Thoracic aorta (tissue), 2 donors: ENCODE data around the gene PHIP. TPM values are rescaled to one million over a fixed set of nuclear protein-coding genes. Genes with fewer than 3 reads are reported as not detected.

ENCODE experiments used
- ATAC-seq: fragments of 150-250 bp; one replicate; pipeline ENCODE4 v1.8.0; 2017; ENCODE audit warnings: low read depth; ENCODE audit not compliant: insufficient number of reproducible peaks, low FRiP score
- DNase-seq: peaks from one replicate; pipeline ENCODE4 v3.0.0-alpha.2; 2020; ENCODE audit warnings: low spot score
- H3K27ac ChIP-seq, 2 donors: fragments of 200-600 bp; sonication (generic); 1 replicate in 1 of 2; 2 replicates in 1 of 2; pipeline ENCODE4 v1.5.1; 2016; ENCODE audit warnings: mild to moderate bottlenecking in 2 of 2, moderate library complexity in 2 of 2
- H3K27me3 ChIP-seq: fragments of 200-600 bp; sonication (generic); replicated peaks from 2 replicates; pipeline ENCODE4 v1.6.0; 2016; ENCODE audit warnings: mild to moderate bottlenecking; ENCODE audit not compliant: insufficient read depth
- H3K36me3 ChIP-seq: fragments of 200-600 bp; sonication (generic); one replicate; pipeline ENCODE4 v1.5.1; 2016
- H3K4me1 ChIP-seq, 2 donors: fragments of 200-600 bp; sonication (generic); 1 replicate in 1 of 2; 2 replicates in 1 of 2; pipeline versions ENCODE4 v1.5.1 to v1.6.0; 2016; ENCODE audit warnings: low read depth in 2 of 2, mild to moderate bottlenecking in 1 of 2; ENCODE audit not compliant: control insufficient read depth in 1 of 2
- H3K4me3 ChIP-seq: fragments of 200-600 bp; sonication (generic); 2 replicates; pipeline ENCODE4 v1.5.1; 2016; ENCODE audit warnings: mild to moderate bottlenecking
- H3K9me3 ChIP-seq: fragments of 200-600 bp; sonication (generic); 2 replicates; pipeline ENCODE4 v1.5.1; 2016
- total RNA-seq, 2 donors: library from RNA; depleted of rRNA; stranded (reverse); fragments of >200 nt; gene quantifications; one replicate each; pipeline versions ENCODE4 v1.1.0 to v1.2.3, GENCODE V29; 2016
- TF ChIP-seq, protein P1 (sequence below): fragments of 200-600 bp; sonication (generic); IDR thresholded peaks from one replicate; pipeline ENCODE4 v1.5.1; 2019; ENCODE audit warnings: antibody characterized with exemption

PHIP gene
- total RNA-seq, 2 donors from 2014 or later = 25.0 to 35.6 TPM

DNA sequence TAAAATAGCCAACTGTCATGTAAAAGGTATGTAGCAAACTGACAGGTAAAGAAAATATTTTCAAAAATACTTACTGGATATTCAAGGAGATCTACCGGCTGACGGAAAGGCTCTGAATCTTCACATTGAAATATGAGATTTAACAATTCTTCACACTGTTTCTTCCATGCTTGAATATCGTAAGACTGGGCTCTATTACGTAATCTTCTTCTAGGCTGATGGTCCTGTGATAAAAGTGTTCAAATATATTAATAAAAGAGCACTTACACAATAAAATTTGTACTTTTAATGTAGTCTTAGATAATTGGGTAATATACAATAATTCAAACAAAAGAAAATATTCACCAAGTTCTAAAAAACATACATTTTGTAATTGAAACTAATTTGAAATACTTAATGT, 123.3 kb downstream of the PHIP start:
- TF ChIP-seq, protein P1, sequence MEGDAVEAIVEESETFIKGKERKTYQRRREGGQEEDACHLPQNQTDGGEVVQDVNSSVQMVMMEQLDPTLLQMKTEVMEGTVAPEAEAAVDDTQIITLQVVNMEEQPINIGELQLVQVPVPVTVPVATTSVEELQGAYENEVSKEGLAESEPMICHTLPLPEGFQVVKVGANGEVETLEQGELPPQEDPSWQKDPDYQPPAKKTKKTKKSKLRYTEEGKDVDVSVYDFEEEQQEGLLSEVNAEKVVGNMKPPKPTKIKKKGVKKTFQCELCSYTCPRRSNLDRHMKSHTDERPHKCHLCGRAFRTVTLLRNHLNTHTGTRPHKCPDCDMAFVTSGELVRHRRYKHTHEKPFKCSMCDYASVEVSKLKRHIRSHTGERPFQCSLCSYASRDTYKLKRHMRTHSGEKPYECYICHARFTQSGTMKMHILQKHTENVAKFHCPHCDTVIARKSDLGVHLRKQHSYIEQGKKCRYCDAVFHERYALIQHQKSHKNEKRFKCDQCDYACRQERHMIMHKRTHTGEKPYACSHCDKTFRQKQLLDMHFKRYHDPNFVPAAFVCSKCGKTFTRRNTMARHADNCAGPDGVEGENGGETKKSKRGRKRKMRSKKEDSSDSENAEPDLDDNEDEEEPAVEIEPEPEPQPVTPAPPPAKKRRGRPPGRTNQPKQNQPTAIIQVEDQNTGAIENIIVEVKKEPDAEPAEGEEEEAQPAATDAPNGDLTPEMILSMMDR = no peak
- H3K36me3 ChIP-seq = peaks cover 40% of the 10 kb centered on the region

DNA sequence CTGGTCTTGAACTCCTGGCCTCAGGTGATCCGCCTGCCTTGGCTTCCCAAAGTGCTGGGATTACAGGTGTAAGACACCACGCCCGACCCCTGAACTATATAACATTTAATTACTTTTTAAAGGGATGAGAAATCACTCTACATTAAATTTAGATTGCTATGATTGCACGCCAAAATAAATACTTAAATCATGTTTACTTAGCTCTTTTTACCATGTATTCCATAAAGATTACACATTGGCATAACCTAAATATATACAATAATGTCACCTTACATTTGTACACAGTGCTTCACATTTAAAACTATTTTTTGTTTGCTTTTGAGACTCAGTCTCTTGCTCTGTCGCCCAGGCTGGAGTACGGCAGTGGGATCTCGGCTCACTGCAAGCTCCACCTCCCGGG, 124.3 kb downstream of the PHIP start:
- ATAC-seq (no peak), DNase-seq (no peak)
- Histone ChIP-seq H3K4me3 (no peak overlapping the region), H3K9me3 (peaks cover 8% of the 10 kb centered on the region), H3K27ac (no peak overlapping the region), H3K4me1 (no peaks in the 10 kb centered on the region), H3K36me3 (peaks cover 48% of the 10 kb centered on the region), H3K27me3 (no peaks in the 10 kb centered on the region)
- TF ChIP-seq, protein P1 = no peak

More for the DNA sequence above, 123.3 kb downstream of the PHIP start:
- Histone ChIP-seq H3K27ac (no peak overlapping the region), H3K9me3 (no peaks in the 10 kb centered on the region), H3K27me3 (no peaks in the 10 kb centered on the region), H3K4me1 (no peaks in the 10 kb centered on the region), H3K4me3 (no peak overlapping the region)
- ATAC-seq (no peak), DNase-seq (no peak)

DNA sequence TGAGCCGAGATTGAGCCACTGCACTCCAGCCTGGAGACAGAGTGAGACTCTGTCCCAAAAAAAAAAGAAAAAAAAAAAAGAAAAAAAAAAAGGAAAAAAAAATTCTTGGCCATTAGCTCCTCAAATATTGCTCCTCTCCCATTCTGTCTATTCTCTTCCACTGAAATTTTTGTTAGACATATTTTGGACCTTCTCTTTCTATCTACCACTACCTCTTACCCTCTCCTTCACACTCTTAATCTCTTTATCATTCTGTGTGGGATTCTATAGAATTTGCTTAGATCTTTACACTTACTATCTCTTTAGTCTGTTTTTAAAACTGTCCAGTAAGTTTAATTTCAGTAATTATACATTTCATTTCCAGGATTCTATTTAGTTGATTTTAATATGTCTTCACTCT, 125.7 kb downstream of the PHIP start:
- Histone ChIP-seq H3K27ac (no peak overlapping the region), H3K9me3 (peaks cover 12% of the 10 kb centered on the region), H3K4me1 (no peaks in the 10 kb centered on the region), H3K4me3 (no peak overlapping the region), H3K36me3 (peaks cover 54% of the 10 kb centered on the region), H3K27me3 (no peaks in the 10 kb centered on the region)
- TF ChIP-seq, protein P1 = no peak
- DNase-seq (no peak), ATAC-seq (no peak)

DNA sequence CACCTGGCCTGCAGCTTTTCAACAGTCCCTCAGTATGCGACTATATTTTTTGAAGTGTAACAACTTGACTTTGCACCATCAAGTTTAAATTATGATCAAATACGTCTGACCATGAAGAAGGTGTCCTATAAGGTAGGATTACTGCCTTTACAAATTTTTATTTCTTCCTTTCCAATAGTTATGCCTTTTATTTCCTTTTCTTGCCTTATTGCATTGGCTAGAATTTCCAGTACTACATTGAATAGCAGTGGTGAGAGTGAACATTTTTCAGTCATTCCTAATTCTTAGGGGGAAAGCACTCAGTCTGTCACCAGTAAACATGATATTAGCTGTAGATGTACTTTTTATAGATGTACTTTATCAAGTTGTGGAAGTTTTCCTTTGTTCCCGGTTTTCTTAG, 129.3 kb downstream of the PHIP start:
- Histone ChIP-seq H3K27me3 (no peaks in the 10 kb centered on the region), H3K9me3 (peaks cover 12% of the 10 kb centered on the region), H3K4me3 (no peak overlapping the region), H3K27ac (no peak overlapping the region), H3K36me3 (peaks cover 60% of the 10 kb centered on the region), H3K4me1 (no peaks in the 10 kb centered on the region)
- TF ChIP-seq, protein P1 = no peak
- no peak for DNase-seq
- ATAC-seq = no peak

DNA sequence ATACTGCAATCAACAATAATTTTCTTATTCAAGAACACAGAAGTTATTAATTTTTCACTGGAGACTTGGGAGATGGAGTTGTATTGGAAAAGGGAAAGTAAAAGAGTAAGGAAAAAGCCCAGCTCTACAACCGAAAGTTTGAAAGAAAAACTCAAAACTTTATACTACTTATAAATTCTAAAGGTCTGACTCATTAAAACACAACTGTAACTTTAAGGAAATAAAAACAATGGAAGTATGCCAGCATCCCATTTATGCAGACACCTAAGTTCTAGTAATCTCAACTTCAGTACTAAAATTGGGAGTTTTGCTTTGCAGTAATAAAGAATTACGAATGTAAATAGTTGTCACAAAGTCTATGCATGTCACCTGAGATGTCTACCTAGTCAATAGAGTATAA, 130.1 kb downstream of the PHIP start:
- Histone ChIP-seq H3K4me3 (no peak overlapping the region), H3K27me3 (no peaks in the 10 kb centered on the region), H3K36me3 (peaks cover 58% of the 10 kb centered on the region), H3K4me1 (no peaks in the 10 kb centered on the region), H3K9me3 (peaks cover 12% of the 10 kb centered on the region), H3K27ac (no peak overlapping the region)
- TF ChIP-seq, protein P1 = no peak
- no peak for ATAC-seq
- DNase-seq = no peak
